ENCODE measurements around the gene BBS7. TPM values are rescaled to one million over a fixed set of nuclear protein-coding genes. Genes with fewer than 3 reads are reported as not detected.

Gene BBS7
- polyA plus RNA-seq, 2 of the 4 experiments (the other 2 are of a cell fraction): 12.6 to 17.7 TPM

DNA sequence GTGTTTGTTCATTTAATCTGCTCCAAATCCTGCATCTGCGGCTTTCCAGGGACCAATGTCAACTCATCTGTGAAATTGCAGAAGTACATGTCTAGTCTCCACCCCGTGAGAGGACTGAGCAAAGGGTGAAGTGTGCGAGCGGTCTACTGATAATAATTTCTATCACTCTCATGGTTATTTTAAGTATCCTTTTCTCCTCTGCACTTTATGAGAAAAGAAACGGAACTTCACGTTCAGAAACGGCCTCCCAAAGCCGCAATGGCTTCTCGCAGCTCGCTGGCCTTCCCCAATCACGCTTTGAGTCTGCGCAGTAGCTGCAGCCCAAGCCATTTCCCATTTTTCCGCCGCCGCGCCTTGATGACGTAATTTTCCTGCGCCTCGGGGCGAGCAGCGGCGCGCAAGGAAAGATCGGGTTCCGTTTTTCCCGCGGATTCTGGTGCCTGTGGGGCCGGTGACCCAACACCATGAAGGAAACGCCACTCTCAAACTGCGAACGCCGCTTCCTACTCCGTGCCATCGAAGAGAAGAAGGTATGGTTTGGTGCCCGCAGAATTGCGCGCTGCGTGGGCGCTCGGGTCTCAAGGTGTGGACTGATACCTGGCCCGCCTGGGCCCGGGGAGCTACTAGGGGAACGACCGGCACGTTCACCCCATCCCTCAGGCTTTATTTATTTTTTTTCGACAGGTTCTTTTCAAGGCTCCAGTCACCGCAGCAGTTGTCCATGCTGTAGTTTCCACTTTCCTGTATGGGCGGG is 69.1 kb downstream of the BBS7 start, which contains the start of gene EXOSC9 (continued):
- TF ChIP-seq, protein P1, sequence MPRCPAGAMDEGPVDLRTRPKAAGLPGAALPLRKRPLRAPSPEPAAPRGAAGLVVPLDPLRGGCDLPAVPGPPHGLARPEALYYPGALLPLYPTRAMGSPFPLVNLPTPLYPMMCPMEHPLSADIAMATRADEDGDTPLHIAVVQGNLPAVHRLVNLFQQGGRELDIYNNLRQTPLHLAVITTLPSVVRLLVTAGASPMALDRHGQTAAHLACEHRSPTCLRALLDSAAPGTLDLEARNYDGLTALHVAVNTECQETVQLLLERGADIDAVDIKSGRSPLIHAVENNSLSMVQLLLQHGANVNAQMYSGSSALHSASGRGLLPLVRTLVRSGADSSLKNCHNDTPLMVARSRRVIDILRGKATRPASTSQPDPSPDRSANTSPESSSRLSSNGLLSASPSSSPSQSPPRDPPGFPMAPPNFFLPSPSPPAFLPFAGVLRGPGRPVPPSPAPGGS (IDR thresholded peaks at IDR 0.05): peak; percentile 64; the same call in 1 of the 3 replicates
- no peak for TF ChIP-seq RNF2 (IDR thresholded peaks at IDR 0.05; ENCODE audit: borderline replicate concordance, low read depth)
- no peak for TF ChIP-seq RARB (CRISPR knock-in tag; IDR thresholded peaks at IDR 0.05)
- no peak for TF ChIP-seq KDM1A (IDR thresholded peaks at IDR 0.05; ENCODE audit: low read depth)
- TF ChIP-seq, protein P2, sequence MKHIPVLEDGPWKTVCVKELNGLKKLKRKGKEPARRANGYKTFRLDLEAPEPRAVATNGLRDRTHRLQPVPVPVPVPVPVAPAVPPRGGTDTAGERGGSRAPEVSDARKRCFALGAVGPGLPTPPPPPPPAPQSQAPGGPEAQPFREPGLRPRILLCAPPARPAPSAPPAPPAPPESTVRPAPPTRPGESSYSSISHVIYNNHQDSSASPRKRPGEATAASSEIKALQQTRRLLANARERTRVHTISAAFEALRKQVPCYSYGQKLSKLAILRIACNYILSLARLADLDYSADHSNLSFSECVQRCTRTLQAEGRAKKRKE (CRISPR knock-in tag; IDR thresholded peaks at IDR 0.05; ENCODE audit: low read depth): no peak
- TF ChIP-seq NFE2L2 (conservative IDR thresholded peaks at IDR 0.05; ENCODE audit: low read length): no peak
- no peak for TF ChIP-seq RFX5 (IDR thresholded peaks at IDR 0.05)
- peak; percentile 57 to 84; a peak in 4 of 5 replicates for TF ChIP-seq JUN (IDR thresholded peaks at IDR 0.05)
- TF ChIP-seq, protein P3, sequence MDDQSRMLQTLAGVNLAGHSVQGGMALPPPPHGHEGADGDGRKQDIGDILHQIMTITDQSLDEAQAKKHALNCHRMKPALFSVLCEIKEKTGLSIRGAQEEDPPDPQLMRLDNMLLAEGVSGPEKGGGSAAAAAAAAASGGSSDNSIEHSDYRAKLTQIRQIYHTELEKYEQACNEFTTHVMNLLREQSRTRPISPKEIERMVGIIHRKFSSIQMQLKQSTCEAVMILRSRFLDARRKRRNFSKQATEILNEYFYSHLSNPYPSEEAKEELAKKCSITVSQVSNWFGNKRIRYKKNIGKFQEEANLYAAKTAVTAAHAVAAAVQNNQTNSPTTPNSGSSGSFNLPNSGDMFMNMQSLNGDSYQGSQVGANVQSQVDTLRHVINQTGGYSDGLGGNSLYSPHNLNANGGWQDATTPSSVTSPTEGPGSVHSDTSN (IDR thresholded peaks at IDR 0.05): no peak
- TF ChIP-seq CEBPB (IDR thresholded peaks at IDR 0.05): 0 out of 4 replicates have a peak, but pooled peaks of 1 of the 2 experiments have one; percentile 28

DNA sequence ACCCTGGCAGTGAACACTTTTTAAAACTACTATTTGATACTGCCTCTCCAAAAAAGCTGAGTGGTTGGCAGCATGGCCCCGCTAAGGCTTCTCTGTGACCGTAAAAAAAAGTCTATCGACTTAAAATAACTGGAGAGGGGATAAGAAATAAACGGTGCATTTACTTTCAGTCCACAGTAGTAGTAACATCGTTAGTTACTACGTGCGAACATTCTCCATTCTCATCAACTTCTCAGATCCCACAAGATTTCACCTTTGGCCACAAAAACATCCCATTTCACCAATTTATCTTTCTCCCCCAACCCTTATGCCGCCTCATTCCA is 69.7 kb downstream of the BBS7 start:
- TF ChIP-seq MAFK (IDR thresholded peaks at IDR 0.05; ENCODE audit: partially characterized antibody): no peak
- no peak for TF ChIP-seq ZC3H11A (IDR thresholded peaks at IDR 0.05)
- no peak for TF ChIP-seq ZFP36 (IDR thresholded peaks at IDR 0.05; ENCODE audit: borderline replicate concordance, partially characterized antibody)
- no peak for TF ChIP-seq RAD21 (conservative IDR thresholded peaks at IDR 0.05 in 1 of 2, IDR thresholded peaks at IDR 0.05 in 1 of 2)
- no peak for TF ChIP-seq BHLHE40 (IDR thresholded peaks at IDR 0.05; ENCODE audit: low read depth, low read length)
- TF ChIP-seq ZNF302 (CRISPR knock-in tag; IDR thresholded peaks at IDR 0.05): no peak
- TF ChIP-seq, protein P2 (CRISPR knock-in tag; IDR thresholded peaks at IDR 0.05; ENCODE audit: low read depth): no peak
- no peak for TF ChIP-seq EP300 (IDR thresholded peaks at IDR 0.05)
- TF ChIP-seq, protein P4, sequence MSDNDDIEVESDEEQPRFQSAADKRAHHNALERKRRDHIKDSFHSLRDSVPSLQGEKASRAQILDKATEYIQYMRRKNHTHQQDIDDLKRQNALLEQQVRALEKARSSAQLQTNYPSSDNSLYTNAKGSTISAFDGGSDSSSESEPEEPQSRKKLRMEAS (IDR thresholded peaks at IDR 0.05): no peak
- TF ChIP-seq TFCP2L1 (CRISPR knock-in tag; IDR thresholded peaks at IDR 0.05): no peak
- TF ChIP-seq, protein P5, sequence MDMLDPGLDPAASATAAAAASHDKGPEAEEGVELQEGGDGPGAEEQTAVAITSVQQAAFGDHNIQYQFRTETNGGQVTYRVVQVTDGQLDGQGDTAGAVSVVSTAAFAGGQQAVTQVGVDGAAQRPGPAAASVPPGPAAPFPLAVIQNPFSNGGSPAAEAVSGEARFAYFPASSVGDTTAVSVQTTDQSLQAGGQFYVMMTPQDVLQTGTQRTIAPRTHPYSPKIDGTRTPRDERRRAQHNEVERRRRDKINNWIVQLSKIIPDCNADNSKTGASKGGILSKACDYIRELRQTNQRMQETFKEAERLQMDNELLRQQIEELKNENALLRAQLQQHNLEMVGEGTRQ (IDR thresholded peaks at IDR 0.05): no peak
- POLR2A ChIA-PET: interaction anchor here (0.7 to 1.6 kb wide), 4 partner anchors 11 to 104 kb away, joined by 3 to 4 read pairs (median 4); partner anchors contain the start of genes ANXA5 and SMIM43
- 50% methylated on average over 8 of the region's 8 CpGs for WGBS (ENCODE audit: missing lambda C conversion rate)
- FAIRE-seq: no peak
- peak overlapping the region; percentile 82 for H3K4me2 ChIP-seq
- DNase-seq (ENCODE audit: low read depth in 1 of 2, low spot score in 1 of 2): no peak
- 0 out of 3 replicates have a peak, but pooled peaks cover 11% of the 10 kb centered on the region for H3K4me1 ChIP-seq
- peak; percentile 24 to 26; a peak in 3 of 6 replicates for ATAC-seq
- peak overlapping the region; percentile 98 for H3K4me3 ChIP-seq
- CTCF ChIA-PET: no interaction called here
- H3K27ac ChIP-seq: peak overlapping the region; percentile 91 to 94
- no peaks in the 10 kb centered on the region for H3K9me3 ChIP-seq
